Peyer's patch (tissue), 4 donors: ENCODE measurements around the gene NPRL2. TPM values are rescaled to one million over a fixed set of nuclear protein-coding genes. Genes with fewer than 3 reads are reported as not detected.

ENCODE experiments used
- DNase-seq, 3 donors: peaks; one replicate each; pipeline ENCODE4 v3.0.0-alpha.2; 2017 to 2019
- H3K27ac ChIP-seq, 4 donors: fragments of 200-600 bp; sonication (generic); one replicate each; pipeline ENCODE4 v1.5.1; 2016 to 2019
- H3K27me3 ChIP-seq, 2 donors: fragments of 200-600 bp; sonication (generic); one replicate each; pipeline ENCODE4 v1.5.1; 2019
- H3K36me3 ChIP-seq, 3 donors: fragments of 200-600 bp; sonication (generic); one replicate each; pipeline ENCODE4 v1.5.1; 2016 to 2019
- H3K4me1 ChIP-seq, 4 donors: fragments of 200-600 bp; sonication (generic); one replicate each; pipeline ENCODE4 v1.5.1; 2016 to 2019
- H3K4me3 ChIP-seq, 4 donors: fragments of 200-600 bp; sonication (generic); 1 replicate in 3 of 4; 2 replicates in 1 of 4; pipeline ENCODE4 v1.5.1; 2016 to 2019; ENCODE audit warnings: mild to moderate bottlenecking in 1 of 4
- H3K9me3 ChIP-seq, 4 donors: fragments of 200-600 bp; sonication (generic); one replicate each; pipeline ENCODE4 v1.5.1; 2016 to 2019; ENCODE audit warnings: mild to moderate bottlenecking in 1 of 4
- CTCF ChIP-seq, 6 experiments: fragments of 450-650 bp in 4 of 6; fragments of 200-600 bp in 2 of 6; sonication (generic) in 1 of 6; IDR thresholded peaks; one replicate each; pipeline ENCODE4 v1.5.1; 2017 to 2019; ENCODE audit warnings: antibody characterized with exemption in 6 of 6, mild to moderate bottlenecking in 3 of 6, moderate library complexity in 1 of 6
- POLR2A ChIP-seq, 2 donors: fragments of 450-650 bp; IDR thresholded peaks; one replicate each; pipeline ENCODE4 v1.5.1; 2017; ENCODE audit warnings: antibody characterized with exemption in 2 of 2, mild to moderate bottlenecking in 2 of 2, moderate library complexity in 2 of 2
- total RNA-seq, 4 donors: library from RNA; depleted of rRNA; stranded (reverse); fragments of >200 nt; gene quantifications; one replicate each; pipeline ENCODE4 v1.1.0, GENCODE V29; 2016

NPRL2 gene
- total RNA-seq, 4 donors from 2014 or later = 19.1 to 45.4 (median 28.3) TPM

- no peak overlapping the region for H3K27ac ChIP-seq
Observed at GRCh38 chr3:50383750-50384149, 33.2 kb upstream of the NPRL2 start.

GRCh38 chr3:50382722-50383121 lies 32.1 kb upstream of the NPRL2 start:
- H3K4me3 ChIP-seq = no peak overlapping the region
- no peak overlapping the region for H3K27ac ChIP-seq
- DNase-seq = no peak
- H3K36me3 ChIP-seq = no peaks in the 10 kb centered on the region
- H3K4me1 ChIP-seq = no peaks in the 10 kb centered on the region
- TF ChIP-seq POLR2A (IDR thresholded peaks at IDR 0.05) (no peak), CTCF (IDR thresholded peaks at IDR 0.05) (no peak)
- H3K9me3 ChIP-seq = no peaks in the 10 kb centered on the region
- H3K27me3 ChIP-seq = no peaks in the 10 kb centered on the region

More at GRCh38 chr3:50383750-50384149, 33.2 kb upstream of the NPRL2 start:
- Histone ChIP-seq H3K9me3 (no peaks in the 10 kb centered on the region), H3K36me3 (no peaks in the 10 kb centered on the region), H3K4me1 (no peaks in the 10 kb centered on the region), H3K27me3 (no peaks in the 10 kb centered on the region), H3K4me3 (no peak overlapping the region)
- TF ChIP-seq CTCF (IDR thresholded peaks at IDR 0.05) = no peak
- no peak for TF ChIP-seq POLR2A (IDR thresholded peaks at IDR 0.05)
- no peak for DNase-seq

- H3K36me3 ChIP-seq = no peaks in the 10 kb centered on the region
- TF ChIP-seq CTCF (IDR thresholded peaks at IDR 0.05) (no peak), POLR2A (IDR thresholded peaks at IDR 0.05) (no peak)
- H3K27ac ChIP-seq = no peak overlapping the region
- no peaks in the 10 kb centered on the region for H3K9me3 ChIP-seq
- no peak for DNase-seq
- H3K4me1 ChIP-seq = no peaks in the 10 kb centered on the region
- H3K27me3 ChIP-seq = no peaks in the 10 kb centered on the region
- no peak overlapping the region for H3K4me3 ChIP-seq
Observed at GRCh38 chr3:50381383-50381782, 30.8 kb upstream of the NPRL2 start.

GRCh38 chr3:50380405-50381085 lies 30.0 kb upstream of the NPRL2 start:
- no peak for DNase-seq
- H3K27ac ChIP-seq = no peak overlapping the region
- no peaks in the 10 kb centered on the region for H3K36me3 ChIP-seq
- no peaks in the 10 kb centered on the region for H3K4me1 ChIP-seq
- no peaks in the 10 kb centered on the region for H3K9me3 ChIP-seq
- H3K4me3 ChIP-seq = no peak overlapping the region
- TF ChIP-seq POLR2A (IDR thresholded peaks at IDR 0.05) = no peak
- TF ChIP-seq CTCF (IDR thresholded peaks at IDR 0.05) = no peak
- no peaks in the 10 kb centered on the region for H3K27me3 ChIP-seq

- no peak for DNase-seq
- TF ChIP-seq CTCF (IDR thresholded peaks at IDR 0.05) (no peak), POLR2A (IDR thresholded peaks at IDR 0.05) (no peak)
- Histone ChIP-seq H3K4me1 (no peaks in the 10 kb centered on the region), H3K36me3 (no peaks in the 10 kb centered on the region), H3K4me3 (no peak overlapping the region), H3K27ac (no peak overlapping the region), H3K9me3 (no peaks in the 10 kb centered on the region), H3K27me3 (no peaks in the 10 kb centered on the region)
Observed at GRCh38 chr3:50378757-50379156, 28.2 kb upstream of the NPRL2 start.

GRCh38 chr3:50378024-50378423 lies 27.4 kb upstream of the NPRL2 start:
- Histone ChIP-seq H3K4me3 (no peak overlapping the region), H3K36me3 (no peaks in the 10 kb centered on the region), H3K27ac (no peak overlapping the region), H3K27me3 (no peaks in the 10 kb centered on the region), H3K4me1 (no peaks in the 10 kb centered on the region), H3K9me3 (no peaks in the 10 kb centered on the region)
- no peak for DNase-seq
- TF ChIP-seq CTCF (IDR thresholded peaks at IDR 0.05) (no peak), POLR2A (IDR thresholded peaks at IDR 0.05) (no peak)
